Stimulated activated CD8-positive, alpha-beta memory T cell treated with anti-CD3 and anti-CD28 coated beads, Interleukin-12 subunit alpha, Interleukin-12 subunit beta, amount 100 ng/mL, for 24 hours (primary cell): ENCODE results near the gene ANO10.
"Not testable (repeated sequence)": the region's sequence is repeated elsewhere in the genome, so short reads cannot be mapped to it uniquely, and the experiment has no call there.

Source experiments
- DNase-seq: peaks from one replicate; pipeline ENCODE4 v3.0.0-alpha.2; 2020; ENCODE audit errors: extremely low read depth

Gene ANO10

DNA sequence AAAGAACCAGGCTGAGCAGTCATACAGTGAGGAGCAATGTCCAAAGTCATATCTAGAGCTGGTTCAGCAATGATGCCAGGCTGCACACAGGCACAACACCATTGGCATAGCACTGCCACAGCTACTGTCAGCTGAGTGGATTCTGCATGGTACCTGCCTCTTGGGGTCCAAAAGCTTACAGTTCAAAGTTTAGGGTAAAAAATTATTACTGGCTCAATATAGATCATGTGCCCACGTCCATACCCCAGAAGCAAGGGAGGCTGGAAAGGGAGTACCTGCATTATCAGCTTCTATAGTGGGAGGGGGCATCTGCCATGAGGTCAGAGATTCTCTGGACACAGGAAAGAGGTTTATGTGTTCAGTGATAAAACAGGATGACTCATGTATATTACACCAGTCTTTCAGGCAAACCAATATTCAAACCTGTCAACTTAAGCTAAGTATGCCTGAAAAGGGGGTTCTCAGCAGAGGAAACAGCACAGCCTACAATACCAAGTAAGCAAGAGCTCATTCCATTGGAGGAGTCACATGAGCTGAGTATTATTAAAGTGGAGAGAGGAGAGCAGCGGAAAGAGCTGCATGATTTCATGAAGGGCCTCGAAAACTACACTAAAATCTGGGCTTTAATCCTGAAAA, 99.0 kb downstream of the ANO10 start:
- DNase-seq: no peak

DNA sequence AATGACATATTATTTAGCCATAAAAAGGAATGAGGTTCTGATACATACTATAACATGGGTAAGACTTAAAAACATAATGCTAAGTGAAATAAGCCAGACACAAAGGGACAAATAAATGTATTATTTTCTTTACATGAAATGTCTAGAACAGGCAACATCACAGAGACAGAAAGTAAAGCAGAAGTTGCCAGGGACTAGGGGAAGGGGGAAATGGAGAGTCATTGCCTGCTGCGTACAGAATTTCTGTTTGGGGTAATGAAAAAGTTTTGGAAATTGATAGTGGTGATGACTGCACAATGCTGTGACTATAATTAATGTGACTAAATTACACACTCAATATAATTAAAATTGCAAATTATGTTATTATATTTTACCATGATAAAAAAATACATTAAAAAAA, 99.9 kb downstream of the ANO10 start:
- DNase-seq: no peak

DNA sequence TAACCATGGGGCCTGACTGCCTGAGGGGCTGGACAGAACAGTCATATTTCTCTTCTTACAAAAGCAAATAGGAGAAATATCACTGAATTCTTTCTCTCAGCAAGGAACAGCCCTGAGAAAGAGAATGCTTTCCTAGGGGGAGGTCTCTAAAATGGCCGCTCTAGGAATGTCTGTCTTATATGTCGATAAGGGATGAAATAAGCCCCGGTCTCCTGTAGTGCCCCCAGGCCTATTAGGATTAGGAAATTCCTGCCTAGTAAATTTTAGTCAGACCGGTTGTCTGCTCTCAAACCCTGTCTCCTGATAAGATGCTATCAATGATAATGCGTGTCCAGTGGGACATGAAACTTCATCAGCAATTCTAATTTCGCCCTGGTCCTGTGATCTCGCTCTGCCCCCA, 103.3 kb downstream of the ANO10 start:
- DNase-seq: not testable (repeated sequence)

DNA sequence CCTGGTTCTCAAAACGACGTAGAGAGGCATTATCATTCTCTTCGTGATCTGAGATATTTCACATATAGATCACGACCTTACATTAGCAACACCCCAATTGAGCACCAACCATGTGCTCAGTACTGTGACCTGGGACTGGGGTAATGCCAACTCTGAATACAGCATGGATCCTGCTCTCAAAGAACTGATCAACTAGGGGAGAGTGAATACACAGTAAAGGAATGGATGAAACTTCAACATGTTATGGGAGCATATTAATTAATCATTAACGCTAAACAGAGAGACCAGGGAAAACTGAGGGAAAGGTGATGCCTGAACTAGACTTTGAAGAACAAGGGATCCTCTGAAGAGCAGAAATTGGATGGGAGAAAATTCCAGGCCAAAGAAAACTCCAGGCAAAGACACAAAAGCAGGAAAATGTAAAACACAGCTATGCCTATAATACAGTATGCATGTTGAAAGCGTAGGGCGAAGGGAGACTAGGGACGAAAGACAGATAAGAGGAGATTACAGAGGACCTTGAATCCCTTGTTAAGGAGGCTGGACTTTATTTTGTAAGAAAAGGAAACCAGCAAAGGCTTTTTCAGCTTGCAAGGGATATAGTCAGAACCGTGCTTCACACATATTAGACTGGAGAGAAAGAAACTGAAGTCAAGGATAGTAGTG, 105.7 kb downstream of the ANO10 start:
- no peak for DNase-seq

DNA sequence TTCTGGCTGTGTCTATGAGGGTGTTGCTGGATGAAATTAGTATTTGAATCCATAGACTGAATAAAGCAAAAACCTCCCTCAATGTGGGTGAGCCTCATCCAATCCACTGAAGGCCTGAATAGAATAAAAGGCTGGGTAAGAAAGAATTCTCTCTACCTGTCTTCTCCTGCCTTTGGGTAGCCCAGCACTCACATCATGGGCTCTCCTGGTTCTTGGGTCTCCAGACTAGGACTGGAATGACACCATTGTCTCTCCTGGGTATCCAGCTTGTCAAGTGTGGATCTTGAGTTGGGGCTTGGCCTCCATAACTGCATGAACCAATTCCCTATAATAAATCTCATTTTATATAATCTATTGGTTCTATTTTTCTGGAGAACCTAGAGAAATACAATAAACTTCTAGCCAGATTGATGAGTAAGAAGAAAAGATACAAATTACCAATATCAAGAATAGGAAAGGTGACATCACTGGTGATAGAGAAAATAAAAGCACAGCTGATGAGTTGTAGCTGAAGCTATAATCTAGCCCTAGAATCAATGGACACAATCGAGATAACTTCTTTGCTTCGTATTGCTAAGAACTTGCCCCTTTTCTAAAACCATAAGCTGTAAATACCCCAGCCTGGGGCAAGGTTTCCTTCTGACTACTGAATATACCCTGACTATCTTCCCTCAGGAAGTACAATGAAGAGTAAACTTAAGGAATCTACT, 106.4 kb downstream of the ANO10 start:
- no peak for DNase-seq

DNA sequence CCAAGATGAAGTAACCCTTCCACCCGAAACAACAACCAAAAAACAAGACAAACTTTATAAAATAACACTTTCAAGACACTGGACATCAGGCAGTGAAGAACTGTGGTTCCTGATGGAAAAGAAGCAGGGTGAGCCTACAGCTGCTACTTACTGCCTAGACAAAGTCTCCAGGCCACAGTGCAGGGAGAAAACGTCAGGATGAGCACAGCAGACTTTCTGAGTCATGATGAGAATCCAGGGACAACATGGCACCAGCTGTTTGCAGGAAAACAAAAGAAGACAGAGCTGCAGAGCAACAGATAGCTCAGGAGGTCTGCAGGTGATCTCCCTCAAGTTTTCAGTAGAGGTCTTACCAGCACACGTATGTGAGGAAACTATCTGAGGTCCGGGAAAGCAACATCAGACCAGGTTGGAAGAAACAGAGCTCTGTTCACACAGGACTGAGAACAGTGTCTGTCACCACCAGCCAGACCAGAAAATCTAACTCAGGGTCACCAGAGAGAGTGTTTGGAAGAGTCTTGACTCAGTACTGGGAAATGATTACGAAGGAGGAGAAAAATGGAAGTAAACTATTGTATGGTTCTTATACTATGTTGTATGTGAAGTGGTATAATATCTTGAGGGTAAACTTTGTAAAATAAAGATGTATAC, 108.9 kb downstream of the ANO10 start:
- DNase-seq: no peak

DNA sequence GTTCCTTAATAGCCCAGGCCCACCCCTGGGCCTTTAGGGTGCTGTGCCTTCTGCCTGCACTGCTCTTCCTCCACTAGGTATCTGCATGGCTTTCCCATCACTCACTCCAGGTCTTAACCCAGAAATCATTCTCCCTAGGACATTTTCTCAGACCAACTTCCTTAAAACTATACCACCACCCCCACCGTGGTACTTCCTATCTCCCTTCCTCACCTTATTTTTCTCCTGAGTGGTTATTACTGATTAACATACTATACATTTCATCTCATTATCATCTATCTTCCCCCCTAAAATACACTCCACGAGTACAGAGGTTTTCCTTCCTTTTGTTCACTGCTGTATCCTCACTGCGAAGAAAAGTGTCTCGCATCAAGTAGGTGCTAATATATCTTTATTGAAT, 115.2 kb downstream of the ANO10 start:
- no peak for DNase-seq

DNA sequence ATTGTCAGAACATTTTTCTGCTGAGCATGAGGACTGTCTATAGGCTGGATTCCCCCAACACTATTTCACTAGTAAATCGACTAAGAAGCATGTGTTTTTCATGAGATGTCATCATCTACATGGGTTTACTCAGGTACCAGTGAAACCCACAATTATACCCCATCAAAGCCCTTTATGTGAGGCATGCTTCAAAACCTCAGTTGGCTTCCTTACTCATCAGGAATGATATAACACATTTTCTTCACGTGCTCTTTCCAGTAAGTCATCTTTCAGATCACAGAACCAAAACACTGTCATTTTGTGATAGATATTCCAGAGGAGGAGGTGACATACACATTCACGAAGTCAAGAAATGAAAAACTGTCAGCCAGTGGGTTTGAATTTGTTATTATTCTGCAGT, 116.5 kb downstream of the ANO10 start:
- DNase-seq: no peak

DNA sequence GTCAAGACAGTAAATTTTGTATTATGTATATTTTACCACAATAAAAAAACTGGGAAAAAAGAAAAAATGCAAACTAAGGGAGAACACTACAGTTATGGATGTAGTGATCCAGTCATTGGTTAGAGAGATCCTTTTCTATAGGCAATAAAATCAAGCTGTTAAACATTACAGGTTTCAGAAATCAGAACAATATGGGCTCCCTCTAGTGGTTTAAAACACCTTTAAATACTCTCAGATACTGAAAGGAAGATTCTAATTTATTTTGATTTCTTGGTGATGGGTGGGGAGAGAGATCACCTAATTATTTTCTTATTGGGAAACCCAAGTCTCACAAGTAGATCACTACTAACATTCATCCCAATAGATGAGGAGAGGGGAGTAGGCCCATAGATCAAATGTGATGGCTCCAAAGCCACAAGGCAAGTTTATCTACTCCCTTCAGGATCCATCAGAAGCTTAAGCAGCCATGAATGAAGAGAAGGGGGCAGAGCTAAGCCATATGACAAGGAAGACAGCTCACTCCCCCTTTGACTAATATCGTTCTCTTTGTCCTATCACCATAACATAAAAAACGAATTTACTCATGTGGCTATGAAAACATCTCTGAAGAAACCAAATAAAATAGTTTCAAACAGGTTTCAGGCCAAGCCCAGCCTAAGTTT, 118.6 kb downstream of the ANO10 start:
- DNase-seq: no peak

DNA sequence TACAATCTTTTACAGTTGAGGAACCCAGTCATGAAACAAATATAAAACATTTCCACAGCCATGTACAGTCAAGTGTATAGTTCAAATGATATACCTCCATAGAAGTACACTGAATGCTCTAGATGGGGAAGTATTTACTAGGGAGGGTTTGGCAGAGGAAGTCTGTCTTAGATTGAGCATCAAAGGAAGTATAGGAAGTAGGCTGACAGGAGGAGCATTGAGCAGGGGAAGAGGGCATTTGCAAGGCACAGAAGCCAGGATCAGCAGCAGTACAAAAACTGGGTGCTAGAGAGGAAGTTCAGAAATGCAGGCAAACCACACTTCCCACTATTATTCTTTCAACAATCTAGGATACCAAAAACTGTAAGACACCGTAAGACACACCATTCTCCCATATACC, 122.6 kb downstream of the ANO10 start:
- no peak for DNase-seq

DNA sequence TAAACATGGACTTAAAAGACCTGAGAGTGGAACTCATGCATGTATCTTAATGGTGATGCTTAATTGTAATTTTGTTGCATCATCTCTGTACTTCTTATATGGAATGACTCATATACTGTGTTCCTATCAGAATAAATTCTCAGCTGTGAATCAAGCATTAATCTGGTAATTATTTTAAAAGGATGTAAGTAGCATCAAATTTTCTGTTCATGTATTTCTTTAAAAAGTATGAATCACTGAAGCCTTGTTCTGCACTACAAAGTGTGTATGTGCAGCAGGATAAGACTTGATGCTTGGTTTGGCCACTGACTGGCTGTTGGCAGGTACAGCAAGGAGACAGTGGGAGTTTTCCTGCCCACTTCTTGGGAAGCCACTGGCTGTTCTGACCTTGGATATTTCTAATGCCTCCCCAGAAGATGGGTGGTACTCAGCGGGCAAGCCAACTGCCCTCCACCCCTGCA, 123.9 kb downstream of the ANO10 start:
- no peak for DNase-seq

DNA sequence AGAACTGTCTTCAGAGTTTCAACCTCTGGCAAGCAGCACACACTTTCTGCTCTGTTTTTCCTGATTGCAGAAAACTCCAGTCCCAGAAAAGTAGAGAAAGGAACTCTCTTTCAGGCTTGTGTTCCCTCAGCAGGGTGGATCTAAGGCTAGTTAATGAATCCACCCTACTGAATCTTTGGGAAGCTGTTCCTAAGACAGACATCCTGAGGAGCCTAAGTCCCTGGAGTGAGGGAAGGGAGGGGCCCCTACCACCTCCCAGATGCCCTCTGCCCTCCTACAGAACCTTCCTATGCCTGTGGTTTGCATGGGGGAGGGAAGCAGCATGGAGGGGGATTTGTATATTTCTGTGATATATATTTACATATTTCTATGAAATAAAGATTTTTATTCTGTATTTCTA, 124.4 kb downstream of the ANO10 start:
- no peak for DNase-seq

DNA sequence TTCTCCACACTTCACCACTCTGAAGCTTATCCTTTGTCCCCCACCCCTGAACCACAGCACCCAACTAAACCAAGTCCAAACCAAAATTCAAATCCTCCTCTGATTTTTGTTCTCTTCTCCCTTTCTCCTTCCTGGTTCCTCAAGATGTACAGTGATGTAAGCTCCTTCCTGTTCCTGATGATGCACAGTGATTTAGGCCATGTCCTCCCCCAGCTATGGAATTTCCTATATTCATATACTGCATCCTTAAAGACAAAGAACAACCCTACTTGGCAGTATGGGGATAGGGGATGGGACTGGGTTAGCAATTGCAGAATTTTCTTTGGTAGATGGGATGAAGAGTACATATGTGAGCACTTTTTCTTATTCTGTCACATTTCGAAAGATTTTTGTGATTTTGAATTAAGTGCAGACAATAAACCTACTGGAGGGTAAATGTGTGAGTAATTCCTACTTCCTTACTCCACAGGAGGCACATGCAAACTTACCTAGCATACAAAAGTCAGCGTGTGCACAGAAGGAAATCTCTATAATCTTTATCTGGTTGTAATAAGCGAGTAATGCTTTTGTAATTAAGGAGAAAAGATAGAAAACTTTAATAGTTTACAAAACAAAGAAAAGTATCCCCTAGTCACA, 125.0 kb downstream of the ANO10 start:
- DNase-seq: no peak

DNA sequence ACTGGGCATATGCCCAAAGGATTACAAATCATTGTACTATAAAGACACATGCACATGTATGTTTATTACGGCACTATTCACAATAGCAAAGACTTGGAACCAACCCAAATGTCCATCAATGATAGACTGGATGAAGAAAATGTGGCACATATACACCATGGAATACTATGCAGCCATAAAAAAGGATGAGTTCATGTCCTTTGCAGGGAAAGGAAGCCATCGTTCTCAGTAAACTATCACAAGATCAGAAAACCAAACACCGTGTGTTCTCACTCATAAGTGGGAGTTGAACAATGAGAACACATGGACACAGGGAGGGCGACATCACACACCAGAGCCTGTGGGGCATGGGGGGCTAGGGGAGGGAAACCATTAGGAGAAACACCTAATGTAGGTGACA, 128.9 kb downstream of the ANO10 start:
- DNase-seq: not testable (repeated sequence)

DNA sequence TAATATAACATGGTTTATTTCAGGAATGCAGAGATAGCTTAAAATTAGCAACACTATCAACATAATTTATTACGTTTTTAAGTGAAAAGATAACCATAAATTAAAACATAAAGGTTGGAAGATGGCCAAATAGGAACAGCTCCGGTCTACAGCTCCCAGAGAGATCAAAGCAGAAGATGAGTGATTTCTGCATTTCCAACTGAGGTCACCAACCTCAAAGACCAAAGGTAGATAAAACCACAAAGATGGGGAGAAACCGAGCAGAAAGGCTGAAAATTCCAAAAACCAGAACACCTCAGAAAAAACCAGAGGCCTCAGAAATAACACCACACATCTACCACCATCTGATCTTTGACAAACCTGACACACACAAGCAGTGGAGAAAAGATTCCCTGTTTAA, 130.0 kb downstream of the ANO10 start:
- DNase-seq: not testable (repeated sequence)

DNA sequence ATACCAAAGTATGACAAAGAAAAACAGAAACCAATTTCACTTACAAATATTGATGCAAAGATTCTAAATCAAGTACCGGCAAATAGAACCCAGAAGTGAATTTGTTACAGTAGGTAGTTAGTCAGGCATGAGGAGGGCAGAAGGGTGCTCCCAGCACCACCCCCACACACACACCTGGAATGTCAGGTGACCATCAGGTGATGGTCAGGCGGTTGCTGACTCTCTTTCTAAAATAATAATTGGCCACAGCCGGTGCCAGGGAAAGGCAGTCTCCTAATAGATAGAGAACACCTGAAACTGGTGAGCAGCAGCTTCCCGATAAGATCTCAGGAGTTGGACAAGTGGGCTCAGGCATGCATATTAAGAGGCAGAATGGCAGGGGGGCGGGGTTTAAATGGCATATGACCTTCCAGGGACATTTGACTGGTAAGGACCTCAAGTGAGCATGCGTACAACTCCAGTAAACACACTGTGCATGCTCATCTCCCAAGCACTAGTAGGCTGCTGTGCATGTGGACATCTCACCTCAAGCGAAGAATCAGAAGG, 131.1 kb downstream of the ANO10 start:
- DNase-seq: no peak

DNA sequence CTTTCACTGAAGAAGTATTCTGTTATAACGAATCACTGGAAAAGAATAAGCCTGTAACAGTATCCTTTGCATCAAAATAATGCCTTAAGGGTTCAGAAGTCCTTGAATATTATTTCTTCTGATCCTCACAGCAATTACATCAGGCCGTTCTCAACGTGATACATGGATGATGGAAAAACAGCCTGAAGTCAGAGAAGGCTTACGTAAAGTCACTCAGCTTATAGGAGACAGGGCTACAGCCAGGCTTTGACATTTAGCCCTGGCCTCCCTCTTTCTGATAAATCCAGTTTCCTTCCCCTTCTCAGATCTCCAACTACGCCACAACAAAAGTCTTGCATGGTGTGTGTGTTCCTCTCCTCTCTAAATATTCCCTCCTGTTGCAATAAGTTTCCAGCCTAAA, 131.9 kb downstream of the ANO10 start:
- no peak for DNase-seq

DNA sequence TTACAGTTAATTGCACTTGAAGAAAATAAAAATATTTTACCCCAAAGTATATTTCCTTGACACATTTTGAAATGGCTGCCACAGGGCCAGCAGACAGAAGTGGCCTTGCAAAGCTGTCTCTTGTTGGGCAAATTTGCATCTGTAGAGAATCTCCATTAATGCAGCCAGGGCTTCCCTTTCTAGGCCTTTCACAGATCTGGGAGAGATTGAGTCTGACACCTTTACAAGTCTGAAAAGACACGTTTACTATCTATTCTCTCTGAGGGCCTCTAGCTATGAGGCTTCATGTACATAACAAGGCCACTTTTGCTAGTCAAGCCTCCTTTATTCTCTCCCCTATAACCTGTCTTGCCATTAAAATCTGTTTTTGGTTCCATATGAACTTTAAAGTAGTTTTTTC, 135.9 kb downstream of the ANO10 start:
- no peak for DNase-seq

DNA sequence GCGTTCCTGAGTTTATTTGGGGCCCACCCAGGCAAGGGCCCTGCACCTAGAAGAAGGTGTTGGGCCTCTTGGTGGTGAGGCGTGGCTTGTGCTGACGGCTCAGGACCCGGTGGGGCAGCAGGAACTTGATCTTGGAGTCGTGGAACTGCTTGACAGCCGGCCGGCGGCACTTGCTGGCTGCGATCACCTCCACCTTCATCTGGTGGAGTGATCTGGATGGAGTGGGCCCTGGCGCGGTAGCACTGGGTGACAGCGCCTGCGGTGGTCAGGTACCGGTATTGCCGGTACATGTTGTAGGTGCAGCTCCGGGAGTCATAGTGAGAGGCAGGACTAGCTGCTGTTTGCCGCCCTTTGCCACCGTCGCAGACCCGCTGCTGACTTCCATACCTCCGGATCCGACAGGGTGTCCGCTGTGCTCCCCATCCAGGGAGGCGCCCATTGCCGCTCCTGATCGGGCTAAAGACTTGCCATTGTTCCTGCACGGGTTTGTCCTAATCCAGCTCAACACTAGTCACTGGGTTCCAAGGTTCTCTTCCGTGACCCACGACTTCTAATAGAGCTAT, 136.8 kb downstream of the ANO10 start:
- no peak for DNase-seq

DNA sequence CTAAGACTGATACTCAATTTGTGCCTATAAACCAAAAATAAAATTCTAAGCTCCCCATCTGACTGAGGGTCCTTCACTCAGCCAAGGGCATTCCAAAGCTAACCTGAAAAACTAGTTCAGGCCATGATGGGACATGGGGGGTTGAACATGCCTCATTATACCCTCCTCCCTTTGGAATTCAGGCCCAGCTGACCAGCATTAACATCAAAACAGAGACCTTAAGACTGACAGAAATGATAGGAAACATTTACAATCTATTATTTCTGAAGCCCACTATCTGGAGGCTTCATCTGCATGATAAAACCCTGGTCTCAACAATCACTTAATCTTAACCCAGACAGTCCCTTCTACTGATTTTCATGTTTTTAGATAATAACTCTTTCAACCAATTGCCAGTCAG, 140.4 kb downstream of the ANO10 start:
- no peak for DNase-seq

DNA sequence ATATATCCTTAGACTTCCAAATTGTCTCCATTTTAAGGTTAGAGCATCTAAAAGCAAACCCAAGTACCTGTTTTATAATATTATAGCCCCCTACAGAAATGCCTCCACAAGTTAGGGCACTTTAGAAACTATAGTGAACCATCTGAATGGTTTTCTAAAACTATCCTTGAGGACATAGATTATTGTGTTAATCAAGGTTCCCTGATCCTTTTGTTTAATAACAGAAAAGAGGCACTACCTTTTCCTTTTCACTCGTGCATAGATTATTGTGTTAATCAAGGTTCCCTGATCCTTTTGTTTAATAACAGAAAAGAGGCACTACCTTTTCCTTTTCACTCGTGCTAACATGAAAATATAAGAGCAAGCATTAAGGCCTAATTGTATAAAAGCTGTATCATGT, 143.0 kb downstream of the ANO10 start:
- DNase-seq: not testable (repeated sequence)
